ENCODE measurements around the gene COBLL1.
A peak's percentile ranks its signal among the peaks of the same experiment; 100 is the strongest.

Gene COBLL1

GRCh38 chr2:164703915-164704706 is 137.5 kb downstream of the COBLL1 start:
- H3K27me3 ChIP-seq (ENCODE audit: low read depth, low read length), result no peaks in the 10 kb centered on the region
- H3K4me3 ChIP-seq (ENCODE audit: low read length), result no peak overlapping the region
- no peak overlapping the region for H3K9ac ChIP-seq (ENCODE audit: low read length)
- H2AFZ ChIP-seq (ENCODE audit: low read depth, low read length), result no peak overlapping the region
- no peak overlapping the region for H3K27ac ChIP-seq (ENCODE audit: low read length)
- H3K4me1 ChIP-seq (ENCODE audit: low read length), result no peaks in the 10 kb centered on the region
- H3K9me3 ChIP-seq (ENCODE audit: insufficient read depth, low read length), result no peaks in the 10 kb centered on the region
- TF ChIP-seq, protein P1, sequence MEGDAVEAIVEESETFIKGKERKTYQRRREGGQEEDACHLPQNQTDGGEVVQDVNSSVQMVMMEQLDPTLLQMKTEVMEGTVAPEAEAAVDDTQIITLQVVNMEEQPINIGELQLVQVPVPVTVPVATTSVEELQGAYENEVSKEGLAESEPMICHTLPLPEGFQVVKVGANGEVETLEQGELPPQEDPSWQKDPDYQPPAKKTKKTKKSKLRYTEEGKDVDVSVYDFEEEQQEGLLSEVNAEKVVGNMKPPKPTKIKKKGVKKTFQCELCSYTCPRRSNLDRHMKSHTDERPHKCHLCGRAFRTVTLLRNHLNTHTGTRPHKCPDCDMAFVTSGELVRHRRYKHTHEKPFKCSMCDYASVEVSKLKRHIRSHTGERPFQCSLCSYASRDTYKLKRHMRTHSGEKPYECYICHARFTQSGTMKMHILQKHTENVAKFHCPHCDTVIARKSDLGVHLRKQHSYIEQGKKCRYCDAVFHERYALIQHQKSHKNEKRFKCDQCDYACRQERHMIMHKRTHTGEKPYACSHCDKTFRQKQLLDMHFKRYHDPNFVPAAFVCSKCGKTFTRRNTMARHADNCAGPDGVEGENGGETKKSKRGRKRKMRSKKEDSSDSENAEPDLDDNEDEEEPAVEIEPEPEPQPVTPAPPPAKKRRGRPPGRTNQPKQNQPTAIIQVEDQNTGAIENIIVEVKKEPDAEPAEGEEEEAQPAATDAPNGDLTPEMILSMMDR (IDR thresholded peaks at IDR 0.05; ENCODE audit: low read depth, low read length), result no peak
- TF ChIP-seq EZH2phosphoT487 (IDR thresholded peaks at IDR 0.05; ENCODE audit: low read depth), result no peak
- H3K4me2 ChIP-seq (ENCODE audit: low read length), result no peak overlapping the region
- H3K79me2 ChIP-seq (ENCODE audit: low read length), result no peaks in the 10 kb centered on the region
- 0 out of 2 replicates have a peak, but pooled peaks cover 8% of the 10 kb centered on the region for H4K20me1 ChIP-seq (ENCODE audit: insufficient read depth, low read length)
- H3K36me3 ChIP-seq (replicated peaks; ENCODE audit: low read depth, low read length), result peaks cover 50% of the 10 kb centered on the region

GRCh38 chr2:164701565-164701964 is 140.1 kb downstream of the COBLL1 start:
- H3K27me3 ChIP-seq (ENCODE audit: low read depth, low read length), result no peaks in the 10 kb centered on the region
- no peak overlapping the region for H3K27ac ChIP-seq (ENCODE audit: low read length)
- H3K4me1 ChIP-seq (ENCODE audit: low read length), result no peaks in the 10 kb centered on the region
- no peaks in the 10 kb centered on the region for H3K9me3 ChIP-seq (ENCODE audit: insufficient read depth, low read length)
- no peak overlapping the region for H3K4me2 ChIP-seq (ENCODE audit: low read length)
- H3K4me3 ChIP-seq (ENCODE audit: low read length), result no peak overlapping the region
- no peak overlapping the region for H3K9ac ChIP-seq (ENCODE audit: low read length)
- H3K79me2 ChIP-seq (ENCODE audit: low read length), result no peaks in the 10 kb centered on the region
- H2AFZ ChIP-seq (ENCODE audit: low read depth, low read length), result no peak overlapping the region
- H4K20me1 ChIP-seq (ENCODE audit: insufficient read depth, low read length), result 0 out of 2 replicates have a peak, but pooled peaks cover 8% of the 10 kb centered on the region
- TF ChIP-seq, protein P1 (IDR thresholded peaks at IDR 0.05; ENCODE audit: low read depth, low read length), result no peak
- no peak for TF ChIP-seq EZH2phosphoT487 (IDR thresholded peaks at IDR 0.05; ENCODE audit: low read depth)
- H3K36me3 ChIP-seq (replicated peaks; ENCODE audit: low read depth, low read length), result peaks cover 60% of the 10 kb centered on the region

GRCh38 chr2:164700390-164700789 is 141.2 kb downstream of the COBLL1 start:
- TF ChIP-seq, protein P1 (IDR thresholded peaks at IDR 0.05; ENCODE audit: low read depth, low read length), result no peak
- TF ChIP-seq EZH2phosphoT487 (IDR thresholded peaks at IDR 0.05; ENCODE audit: low read depth), result no peak
- Histone ChIP-seq H3K27ac (ENCODE audit: low read length) (no peak overlapping the region), H3K9me3 (ENCODE audit: insufficient read depth, low read length) (no peaks in the 10 kb centered on the region), H3K79me2 (ENCODE audit: low read length) (no peaks in the 10 kb centered on the region), H2AFZ (ENCODE audit: low read depth, low read length) (no peak overlapping the region), H4K20me1 (ENCODE audit: insufficient read depth, low read length) (0 out of 2 replicates have a peak, but pooled peaks cover 8% of the 10 kb centered on the region), H3K9ac (ENCODE audit: low read length) (no peak overlapping the region), H3K4me3 (ENCODE audit: low read length) (no peak overlapping the region), H3K4me2 (ENCODE audit: low read length) (no peak overlapping the region), H3K36me3 (replicated peaks; ENCODE audit: low read depth, low read length) (peaks cover 69% of the 10 kb centered on the region), H3K27me3 (ENCODE audit: low read depth, low read length) (no peaks in the 10 kb centered on the region), H3K4me1 (ENCODE audit: low read length) (no peaks in the 10 kb centered on the region)

DNA sequence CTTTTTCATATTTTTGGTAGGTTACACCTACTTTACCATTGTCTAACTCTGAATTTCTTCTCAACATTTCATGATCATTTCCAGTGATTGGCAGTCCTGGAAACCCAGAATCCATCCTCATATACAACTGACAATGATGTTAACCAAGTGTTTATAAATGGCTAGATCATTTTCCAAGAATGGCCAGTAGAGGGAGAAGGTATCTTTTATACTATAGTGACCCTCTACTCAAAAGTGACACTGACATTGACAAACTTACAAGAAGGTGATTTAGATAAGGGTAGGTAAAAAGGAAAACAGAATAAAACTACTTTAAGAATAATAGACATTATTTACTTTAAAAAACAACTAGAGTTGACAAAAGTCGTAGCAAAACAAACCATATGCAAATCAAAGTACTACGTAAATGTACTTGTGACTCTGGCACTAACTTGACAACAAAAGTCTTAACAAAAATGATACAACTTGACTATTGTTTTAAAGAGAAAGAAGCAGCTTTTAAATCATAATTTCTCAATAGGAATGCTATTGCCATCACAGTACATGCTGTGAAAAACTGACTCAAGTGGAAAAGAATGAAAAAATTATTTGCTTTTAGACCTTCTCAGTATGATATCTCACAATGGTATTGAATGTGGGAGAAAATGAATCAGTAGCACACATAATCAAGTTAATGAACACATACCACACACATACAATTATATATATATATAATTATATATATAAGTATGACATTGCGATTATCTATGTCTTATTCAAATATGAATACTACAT is 143.7 kb downstream of the COBLL1 start:
- Histone ChIP-seq H3K4me3 (ENCODE audit: low read length) (no peak overlapping the region), H3K4me2 (ENCODE audit: low read length) (no peak overlapping the region), H3K27me3 (ENCODE audit: low read depth, low read length) (no peaks in the 10 kb centered on the region), H2AFZ (ENCODE audit: low read depth, low read length) (no peak overlapping the region), H4K20me1 (ENCODE audit: insufficient read depth, low read length) (0 out of 2 replicates have a peak, but pooled peaks cover 1% of the 10 kb centered on the region), H3K27ac (ENCODE audit: low read length) (no peak overlapping the region), H3K79me2 (ENCODE audit: low read length) (no peaks in the 10 kb centered on the region), H3K4me1 (ENCODE audit: low read length) (no peaks in the 10 kb centered on the region), H3K9me3 (ENCODE audit: insufficient read depth, low read length) (no peaks in the 10 kb centered on the region), H3K9ac (ENCODE audit: low read length) (no peak overlapping the region), H3K36me3 (replicated peaks; ENCODE audit: low read depth, low read length) (peaks cover 69% of the 10 kb centered on the region)
- TF ChIP-seq, protein P1 (IDR thresholded peaks at IDR 0.05; ENCODE audit: low read depth, low read length), result peak; percentile 51; the same call in 1 of the 2 replicates
- TF ChIP-seq EZH2phosphoT487 (IDR thresholded peaks at IDR 0.05; ENCODE audit: low read depth), result no peak
